ENCODE data around the gene ATAD1.

- TF ChIP-seq ZNF79 (CRISPR knock-in tag; IDR thresholded peaks at IDR 0.05; ENCODE audit: low read depth) = no peak
- TF ChIP-seq BCLAF1 (IDR thresholded peaks at IDR 0.05; ENCODE audit: borderline replicate concordance in 1 of 2, control insufficient read depth in 1 of 2, low read depth in 2 of 2, low read length in 1 of 2) = no peak
- TF ChIP-seq BRD4 (IDR thresholded peaks at IDR 0.05) = no peak
- no peak for TF ChIP-seq POLR2A (conservative IDR thresholded peaks at IDR 0.05)
- no peak for TF ChIP-seq SRF (CRISPR knock-in tag; IDR thresholded peaks at IDR 0.05)
- no peak for TF ChIP-seq EP300 (IDR thresholded peaks at IDR 0.05; ENCODE audit: low read length)
Measured at GRCh38 chr10:87716348-87716670, 101.7 kb downstream of the ATAD1 start.
